OCI-LY1 (cell line): Measurements from ENCODE around the gene F10.

ENCODE experiments used
- CTCF ChIP-seq: fragments of 200-600 bp; sonication (generic), shearing (Covaris generic); IDR thresholded peaks from 2 replicates; pipeline ENCODE4 v1.5.1; 2017; ENCODE audit warnings: mild to moderate bottlenecking, antibody characterized with exemption, low read length, moderate library complexity, mixed read lengths
- EZH2 ChIP-seq: fragments of 200-600 bp; sonication (generic), shearing (Covaris generic); IDR thresholded peaks from 2 replicates; pipeline ENCODE4 v1.8.0; 2017; ENCODE audit warnings: borderline replicate concordance, mixed run types, mild to moderate bottlenecking, antibody characterized with exemption, low read length, moderate library complexity, mixed read lengths

GRCh38 chr13:113151745-113152690 lies 29.4 kb downstream of the F10 start:
- TF ChIP-seq CTCF (no peak), EZH2 (no peak)
